Kidney epithelial cell (primary cell): ENCODE measurements around the gene PLEKHM1. TPM values are rescaled to one million over a fixed set of nuclear protein-coding genes. Genes with fewer than 3 reads are reported as not detected.
"Not testable (repeated sequence)": the region's sequence is repeated elsewhere in the genome, so short reads cannot be mapped to it uniquely, and the experiment has no call there.

Experiments
- DNase-seq: peaks from one replicate; pipeline ENCODE4 v3.0.0-alpha.2; 2010; ENCODE audit warnings: low read depth
- H3K27me3 ChIP-seq: 2 replicates; pipeline ENCODE4 v1.6.0; 2011; ENCODE audit warnings: low read length; ENCODE audit not compliant: control insufficient read depth, insufficient read depth
- H3K36me3 ChIP-seq: 2 replicates; pipeline ENCODE4 v1.5.1; 2011; ENCODE audit warnings: low read length; ENCODE audit not compliant: control insufficient read depth, insufficient read depth
- H3K4me3 ChIP-seq: 2 replicates; pipeline ENCODE4 v1.5.1; 2011; ENCODE audit warnings: low read depth, mild to moderate bottlenecking, control low read depth, low read length
- total RNA-seq: library from RNA; depleted of rRNA; stranded (reverse); fragments of >200 nt; gene quantifications from 2 replicates; pipeline ENCODE4 v1.2.3, GENCODE V29; 2015

Gene PLEKHM1
- total RNA-seq, 1 donor from 2014 or later, result 42.6 TPM

DNA sequence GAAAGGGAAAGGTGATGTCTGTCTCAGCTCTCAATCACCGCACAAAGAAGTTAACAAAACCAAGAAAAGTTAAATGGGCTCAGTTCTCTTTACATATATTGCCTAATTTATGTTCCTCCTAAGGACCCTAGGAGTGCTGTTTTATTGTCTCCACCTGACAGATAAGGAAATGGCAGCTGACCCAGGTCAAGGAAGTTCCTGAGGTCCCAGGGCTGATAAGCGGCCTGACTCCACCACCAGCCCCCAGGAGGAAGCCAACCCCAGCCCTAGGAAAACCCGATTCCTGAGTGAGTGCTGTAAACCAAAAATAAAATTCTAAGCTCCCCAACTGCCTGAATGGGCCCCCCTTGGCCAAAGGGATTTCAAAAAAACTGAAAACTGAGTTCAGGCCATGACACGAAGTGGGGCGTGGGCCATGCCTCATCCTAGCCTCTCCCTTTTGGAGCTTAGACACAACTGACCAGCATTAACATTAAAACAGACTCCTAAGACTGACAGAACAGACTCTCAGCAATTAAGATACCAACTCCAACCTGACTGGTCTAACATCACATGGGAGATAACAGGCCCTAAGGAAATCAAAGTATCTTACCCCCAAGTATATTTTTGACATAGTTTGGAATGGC is 6.8 kb downstream of the PLEKHM1 start:
- not testable (repeated sequence) for H3K27me3 ChIP-seq, DNase-seq, H3K36me3 ChIP-seq, H3K4me3 ChIP-seq

DNA sequence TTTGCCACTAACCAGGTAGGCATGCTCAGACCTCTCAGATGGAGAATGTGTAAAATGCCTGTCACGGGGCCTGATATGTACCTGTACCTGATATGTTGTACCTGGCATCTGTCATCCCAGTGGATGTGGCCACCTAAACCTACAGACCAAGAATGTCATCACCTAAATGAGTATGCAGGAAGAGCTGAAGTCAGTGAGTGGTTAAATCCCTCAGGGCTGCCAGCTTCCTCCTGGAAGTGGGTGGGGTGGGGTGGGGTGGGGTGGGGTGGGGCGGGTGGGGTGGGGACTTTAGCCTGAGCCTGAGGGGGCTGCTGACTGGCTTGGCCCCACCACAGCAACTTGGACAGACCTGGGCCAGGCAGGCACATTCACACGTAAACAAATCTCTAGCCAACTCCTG is 7.3 kb downstream of the PLEKHM1 start:
- H3K36me3 ChIP-seq, H3K27me3 ChIP-seq, DNase-seq, H3K4me3 ChIP-seq: not testable (repeated sequence)

- DNase-seq, H3K4me3 ChIP-seq, H3K36me3 ChIP-seq, H3K27me3 ChIP-seq: not testable (repeated sequence)
These were observed 8.2 kb downstream of the PLEKHM1 start for GRCh38 chr17:45482317-45482716.

DNA sequence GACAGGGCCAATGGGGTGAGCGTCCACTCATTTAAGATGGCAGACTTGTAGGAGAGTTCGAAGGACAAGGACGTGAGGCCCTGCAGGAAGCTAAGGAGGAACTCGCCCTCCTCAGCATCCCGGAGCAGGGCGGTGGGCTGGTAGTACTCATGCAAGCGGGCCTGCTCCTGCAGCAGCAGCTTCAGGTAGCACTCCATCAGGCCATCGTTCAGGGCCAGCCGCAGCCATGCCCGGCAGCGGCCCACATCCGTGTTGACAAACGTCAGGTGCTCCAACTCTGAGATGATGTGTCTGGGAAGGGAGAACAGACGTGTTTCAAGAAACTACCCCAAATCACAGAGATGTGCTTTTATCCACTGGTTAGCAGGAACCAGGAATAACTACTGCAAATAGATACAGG is 15.1 kb downstream of the PLEKHM1 start:
- H3K27me3 ChIP-seq, H3K4me3 ChIP-seq, H3K36me3 ChIP-seq, DNase-seq: not testable (repeated sequence)

DNA sequence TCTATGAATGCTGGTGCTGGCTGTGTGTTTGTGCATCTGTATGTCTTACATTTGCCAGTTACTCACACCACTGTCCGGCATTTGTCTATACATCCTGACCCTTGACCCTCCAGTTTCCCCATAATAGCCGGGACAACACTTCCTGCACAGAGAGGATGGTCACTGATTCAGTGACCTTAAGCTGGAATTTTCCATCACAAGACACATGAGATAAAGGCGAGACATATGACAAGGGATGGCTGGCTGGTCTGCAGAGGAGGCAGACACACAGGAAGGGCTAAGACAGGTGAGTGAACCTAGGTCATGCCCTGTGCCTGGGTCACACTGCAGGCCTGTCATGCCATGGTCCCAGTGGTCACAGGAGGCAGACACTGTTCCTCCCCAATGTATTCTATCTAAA is 18.3 kb downstream of the PLEKHM1 start:
- not testable (repeated sequence) for H3K27me3 ChIP-seq, H3K36me3 ChIP-seq, DNase-seq

GRCh38 chr17:45469204-45469563 is 21.3 kb downstream of the PLEKHM1 start:
- not testable (repeated sequence) for DNase-seq, H3K4me3 ChIP-seq, H3K27me3 ChIP-seq, H3K36me3 ChIP-seq

More for the DNA sequence above, 18.3 kb downstream of the PLEKHM1 start:
- not testable (repeated sequence) for H3K4me3 ChIP-seq

DNA sequence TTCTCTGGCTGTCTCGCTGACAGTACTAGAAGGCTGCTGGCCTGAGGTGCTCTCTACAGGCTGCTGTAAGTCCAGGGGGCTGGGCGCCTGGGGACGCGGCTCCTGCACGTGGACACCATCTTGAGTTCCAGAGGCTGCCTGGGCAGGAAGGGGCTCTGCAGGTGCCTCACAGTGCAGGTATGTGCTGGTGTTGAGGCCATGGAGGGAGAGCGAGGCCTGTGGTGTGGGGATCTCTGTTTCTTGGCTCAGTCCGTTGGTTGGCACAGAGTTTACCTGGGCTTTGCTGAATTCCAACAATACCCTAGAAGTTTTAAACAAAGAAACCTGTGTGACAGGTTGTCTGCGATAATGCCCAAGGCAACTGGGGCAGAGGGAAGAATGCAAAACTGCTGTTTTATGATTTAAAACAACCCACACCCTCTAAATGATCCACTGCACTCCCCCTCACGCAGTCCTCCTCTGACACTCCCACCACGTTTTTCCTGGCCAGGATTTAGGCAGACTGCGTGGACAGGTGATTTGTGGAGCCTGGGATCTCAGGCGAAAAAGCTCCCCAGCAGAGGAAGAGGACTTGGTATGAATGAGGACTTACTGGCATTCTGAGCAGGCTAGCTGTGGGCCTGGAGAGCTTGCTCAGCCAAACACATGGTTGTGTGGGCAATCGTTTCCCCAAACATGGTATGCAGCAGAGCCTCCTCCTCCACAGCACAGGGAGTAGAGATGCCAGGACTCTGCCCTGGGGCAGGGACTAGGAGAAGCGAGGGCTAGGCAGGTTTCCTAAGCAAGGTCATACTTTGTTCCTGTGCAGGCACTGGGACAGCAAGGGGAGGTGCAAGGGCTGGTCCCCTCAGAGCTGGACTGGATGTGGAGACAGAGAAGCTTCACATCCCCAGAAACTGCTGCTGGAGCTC is 22.0 kb downstream of the PLEKHM1 start:
- H3K36me3 ChIP-seq, H3K4me3 ChIP-seq, H3K27me3 ChIP-seq, DNase-seq: not testable (repeated sequence)

GRCh38 chr17:45461524-45462327 is 28.8 kb downstream of the PLEKHM1 start:
- DNase-seq, H3K4me3 ChIP-seq, H3K36me3 ChIP-seq, H3K27me3 ChIP-seq: not testable (repeated sequence)

- H3K36me3 ChIP-seq, H3K4me3 ChIP-seq, DNase-seq, H3K27me3 ChIP-seq: not testable (repeated sequence)
These were observed 30.1 kb downstream of the PLEKHM1 start for GRCh38 chr17:45460422-45460821.

- not testable (repeated sequence) for H3K27me3 ChIP-seq, H3K4me3 ChIP-seq, DNase-seq, H3K36me3 ChIP-seq
These were observed 36.2 kb downstream of the PLEKHM1 start for GRCh38 chr17:45454341-45454740.

GRCh38 chr17:45453731-45454130 is 36.8 kb downstream of the PLEKHM1 start:
- not testable (repeated sequence) for H3K36me3 ChIP-seq, H3K27me3 ChIP-seq, H3K4me3 ChIP-seq, DNase-seq

- not testable (repeated sequence) for H3K36me3 ChIP-seq, H3K4me3 ChIP-seq, H3K27me3 ChIP-seq, DNase-seq
These were observed 37.3 kb downstream of the PLEKHM1 start for GRCh38 chr17:45453225-45453534.

DNA sequence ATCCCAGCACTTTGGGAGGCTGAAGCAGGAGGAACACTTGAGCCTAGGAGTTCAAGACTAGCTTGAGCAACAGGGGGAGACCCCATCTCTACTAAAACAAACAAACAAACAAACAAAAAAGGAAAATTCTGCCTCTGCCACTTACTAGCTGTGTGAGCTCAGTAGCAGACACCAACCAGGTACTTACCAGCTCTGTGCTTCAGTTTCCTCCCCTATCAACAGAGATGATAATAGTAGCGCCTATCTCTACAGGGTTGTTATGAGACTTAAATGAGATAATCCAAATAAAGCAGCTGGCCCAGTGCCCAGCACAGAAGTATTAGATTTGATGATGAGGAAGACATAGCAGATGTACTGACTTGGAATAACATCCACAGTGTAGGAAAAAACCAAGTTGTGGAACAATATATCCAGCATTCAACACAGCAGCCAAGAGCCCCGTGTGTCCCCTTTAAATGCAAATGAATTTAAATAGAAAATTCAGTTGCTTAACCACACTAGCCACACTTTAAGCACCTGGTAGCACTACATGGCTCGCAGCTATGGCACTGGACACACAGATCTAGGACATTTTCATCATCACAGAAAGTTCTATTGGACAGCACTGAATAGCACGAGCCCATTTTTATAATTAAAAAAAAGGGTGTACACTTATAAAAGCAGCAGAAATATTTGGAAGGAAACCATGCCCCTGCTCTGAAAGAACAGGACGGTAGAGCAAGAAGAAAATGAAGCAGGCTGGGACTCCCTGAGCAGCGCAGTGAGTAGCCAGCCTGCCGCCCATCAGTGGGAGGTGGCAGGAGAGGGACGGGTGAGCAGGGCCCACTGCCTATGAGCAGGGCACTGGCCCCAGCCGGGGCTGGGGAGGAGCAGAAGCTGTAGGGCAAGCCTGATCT is 37.9 kb downstream of the PLEKHM1 start:
- H3K36me3 ChIP-seq, H3K4me3 ChIP-seq, DNase-seq, H3K27me3 ChIP-seq: not testable (repeated sequence)

DNA sequence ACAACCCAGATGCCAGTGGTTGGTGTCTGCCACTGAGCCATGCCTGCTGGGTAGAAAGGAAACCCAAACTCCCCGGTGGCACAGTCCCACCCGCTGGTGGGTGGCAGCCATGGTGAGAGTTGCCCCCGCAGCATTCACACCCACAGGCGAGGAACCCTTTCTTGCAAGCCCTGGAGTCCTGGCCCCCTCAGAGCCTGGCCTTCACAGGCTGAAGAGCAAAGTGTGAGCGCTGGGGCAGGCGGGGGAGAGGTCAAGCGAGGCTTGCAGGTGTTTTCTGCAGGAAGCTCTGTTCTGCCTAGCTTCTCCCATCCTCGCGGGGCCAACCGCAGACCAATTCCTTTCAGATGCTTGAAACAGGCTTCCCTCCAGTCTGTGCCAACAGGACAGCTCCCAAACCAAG is 38.9 kb downstream of the PLEKHM1 start:
- not testable (repeated sequence) for DNase-seq, H3K36me3 ChIP-seq, H3K27me3 ChIP-seq, H3K4me3 ChIP-seq
